PC-3 (cell line): ENCODE measurements around the gene MAK. TPM values are rescaled to one million over a fixed set of nuclear protein-coding genes. Genes with fewer than 3 reads are reported as not detected.
"Not testable (repeated sequence)": the region's sequence is repeated elsewhere in the genome, so short reads cannot be mapped to it uniquely, and the experiment has no call there.

Experiments used
- ATAC-seq: fragments of 200-7000 bp; cut with Tn5 transposase; 2 replicates; pipeline ENCODE4 v1.9.1; 2020; ENCODE audit warnings: mild to moderate bottlenecking, moderate library complexity
- BruUV-seq: library from RNA; stranded (reverse); fragments of 400-500 nt; replicated peaks from 2 replicates; lab custom pipeline; 2021; lab: Mats Ljungman, UMichigan
- CTCF ChIA-PET: fragments of 300-600 bp; sonication (Branson Sonifier 250); formaldehyde crosslinking; loops from one replicate; lab custom pipeline; 2022; ENCODE audit warnings: antibody characterized with exemption; lab: Charles Lee
- POLR2A ChIA-PET: fragments of 300-600 bp; sonication (Branson Sonifier 250); formaldehyde crosslinking; loops from one replicate; lab custom pipeline; 2022; ENCODE audit warnings: antibody characterized with exemption; ENCODE audit not compliant: unreplicated experiment; lab: Charles Lee
- DNase-seq: peaks from one replicate; pipeline ENCODE4 v3.0.0-alpha.2; 2015
- H2AFZ ChIP-seq: fragments of 300-600 bp; sonication (generic); 2 replicates; pipeline ENCODE4 v1.6.0; 2016; ENCODE audit warnings: antibody characterized with exemption, low read length
- H3F3A ChIP-seq: fragments of 300-600 bp; sonication (generic); one replicate; pipeline ENCODE4 v1.6.0; 2017; ENCODE audit warnings: antibody characterized with exemption, low read length, control low read depth, mild to moderate bottlenecking; ENCODE audit not compliant: unreplicated experiment
- H3K27ac ChIP-seq: fragments of 300-600 bp; sonication (generic); 2 replicates; pipeline ENCODE4 v1.5.1; 2016; ENCODE audit warnings: mild to moderate bottlenecking, low read length
- H3K27me3 ChIP-seq: fragments of 300-600 bp; sonication (generic); 2 replicates; pipeline ENCODE4 v1.6.1; 2016; ENCODE audit warnings: low read length, mixed read lengths
- H3K36me3 ChIP-seq: fragments of 300-600 bp; sonication (generic); 2 replicates; pipeline ENCODE4 v1.6.1; 2016; ENCODE audit warnings: low read depth, mixed run types, low read length, mixed read lengths
- H3K4me1 ChIP-seq: fragments of 300-600 bp; sonication (generic); 2 replicates; pipeline ENCODE4 v1.5.1; 2016; ENCODE audit warnings: low read length; ENCODE audit not compliant: insufficient read depth
- H3K4me2 ChIP-seq: fragments of 300-600 bp; sonication (generic); 2 replicates; pipeline ENCODE4 v1.6.0; 2016; ENCODE audit warnings: low read length
- H3K4me3 ChIP-seq: fragments of 300-600 bp; sonication (generic); 2 replicates; pipeline ENCODE4 v1.5.1; 2016; ENCODE audit warnings: mild to moderate bottlenecking, low read length, mixed read lengths
- H3K79me2 ChIP-seq: fragments of 300-600 bp; sonication (generic); 2 replicates; pipeline ENCODE4 v1.6.1; 2017; ENCODE audit warnings: low read length, mixed read lengths
- H3K9ac ChIP-seq: fragments of 300-600 bp; sonication (generic); 2 replicates; pipeline ENCODE4 v1.6.0; 2016; ENCODE audit warnings: mild to moderate bottlenecking, low read length
- H3K9me2 ChIP-seq: fragments of 300-600 bp; sonication (generic); replicated peaks from 2 replicates; pipeline ENCODE4 v1.6.1; 2016; ENCODE audit warnings: mixed run types, low read length, mixed read lengths
- H3K9me3 ChIP-seq: fragments of 300-600 bp; sonication (generic); 2 replicates; pipeline ENCODE4 v1.6.1; 2016; ENCODE audit warnings: low read length, mixed read lengths
- H4K20me1 ChIP-seq: fragments of 300-600 bp; sonication (generic); 2 replicates; pipeline ENCODE4 v1.6.1; 2016; ENCODE audit warnings: low read length, mixed read lengths
- CTCF ChIP-seq: fragments of 300-600 bp; sonication (generic); conservative IDR thresholded peaks from 2 replicates; pipeline ENCODE4 v1.5.1; 2017; ENCODE audit warnings: antibody characterized with exemption, low read depth, mild to moderate bottlenecking, low read length
- EZH2 ChIP-seq: fragments of 300-600 bp; sonication (generic); IDR thresholded peaks from one replicate; pipeline ENCODE4 v1.6.1; 2017; ENCODE audit warnings: antibody characterized with exemption, mild to moderate bottlenecking, low read length; ENCODE audit not compliant: unreplicated experiment
- EZH2phosphoT487 ChIP-seq: fragments of 300-600 bp; sonication (generic); IDR thresholded peaks from 2 replicates; pipeline ENCODE4 v1.6.1; 2018; ENCODE audit warnings: mild to moderate bottlenecking, antibody characterized with exemption, low read length, borderline replicate concordance
- intact Hi-C: fragments of 100-400 bp; cut with micrococcal nuclease; formaldehyde crosslinking; loops from 2 replicates; pipeline ENCODE4 v1.9.0; 2023
- total RNA-seq: library from RNA; depleted of rRNA; stranded (reverse); fragments of >200 nt; gene quantifications from 2 replicates; pipeline ENCODE4 v1.2.3, GENCODE V29; 2014

Gene MAK
- total RNA-seq, 1 experiment from 2014 or later = 0.11 TPM

- POLR2A ChIA-PET = interaction anchor here (0.9 kb wide), 1 partner anchor 487 kb away, joined by 5 read pairs; no protein-coding TSS in a partner anchor
Observed at GRCh38 chr6:10759884-10760329, 78.4 kb downstream of the MAK start.

GRCh38 chr6:10759312-10759839 is 79.0 kb downstream of the MAK start:
- H3K4me1 ChIP-seq = peaks cover 29% of the 10 kb centered on the region
- BruUV-seq = no TSS peak
- ATAC-seq (peak; percentile 71), DNase-seq (peak; percentile 99)
- POLR2A ChIA-PET = interaction anchor here (0.9 kb wide), 1 partner anchor 487 kb away, joined by 5 read pairs; no protein-coding TSS in a partner anchor
- peak overlapping the region; percentile 77 for H3K4me2 ChIP-seq
- TF ChIP-seq EZH2 (no peak), CTCF (peak; percentile 73)
- H3K27me3 ChIP-seq = no peaks in the 10 kb centered on the region
- H3K9me2 ChIP-seq = no peaks in the 10 kb centered on the region
- H3K4me3 ChIP-seq = peak overlapping the region; percentile 47
- H4K20me1 ChIP-seq = no peaks in the 10 kb centered on the region
- peaks cover 31% of the 10 kb centered on the region for H3K79me2 ChIP-seq
- CTCF ChIA-PET = interaction anchor here (0.5 to 0.8 kb wide), 4 partner anchors 24 to 344 kb away, joined by 3 to 14 read pairs (median 4); no protein-coding TSS in a partner anchor
- no peak overlapping the region for H2AFZ ChIP-seq
- intact Hi-C loops = loop anchor here (1.0 kb wide), 4 partner anchors 12 to 65 kb away; partner anchors contain the start of genes C6orf52, PAK1IP1, TMEM14B and TMEM14C
- peak overlapping the region; percentile 7; the same call in 1 of the 2 replicates for H3K9ac ChIP-seq
- peaks cover 5% of the 10 kb centered on the region for H3F3A ChIP-seq
- H3K9me3 ChIP-seq = no peaks in the 10 kb centered on the region
- H3K36me3 ChIP-seq = peaks cover 35% of the 10 kb centered on the region
- H3K27ac ChIP-seq = peak overlapping the region; percentile 76

More at GRCh38 chr6:10759884-10760329, 78.4 kb downstream of the MAK start:
- H3K27ac ChIP-seq = peak overlapping the region; percentile 76
- H3K9me3 ChIP-seq = no peaks in the 10 kb centered on the region
- peak overlapping the region; percentile 7; the same call in 1 of the 2 replicates for H3K9ac ChIP-seq
- peaks cover 29% of the 10 kb centered on the region for H3K4me1 ChIP-seq
- no peaks in the 10 kb centered on the region for H3K27me3 ChIP-seq
- peaks cover 25% of the 10 kb centered on the region for H3K79me2 ChIP-seq
- peak; percentile 95 for DNase-seq
- no TSS peak for BruUV-seq
- H3K9me2 ChIP-seq = no peaks in the 10 kb centered on the region
- TF ChIP-seq CTCF (no peak), EZH2 (no peak), EZH2phosphoT487 (no peak)
- peak overlapping the region; percentile 77 for H3K4me2 ChIP-seq
- intact Hi-C loops = loop anchor here (1.0 kb wide), 4 partner anchors 13 to 66 kb away; partner anchors contain the start of genes C6orf52, PAK1IP1, TMEM14B and TMEM14C
- CTCF ChIA-PET = interaction anchor here (0.5 to 0.8 kb wide), 4 partner anchors 25 to 345 kb away, joined by 3 to 14 read pairs (median 4); no protein-coding TSS in a partner anchor
- peak; percentile 90 for ATAC-seq
- peaks cover 5% of the 10 kb centered on the region for H3F3A ChIP-seq
- peak overlapping the region; percentile 47 for H3K4me3 ChIP-seq
- H2AFZ ChIP-seq = no peak overlapping the region
- H4K20me1 ChIP-seq = no peaks in the 10 kb centered on the region
- peaks cover 35% of the 10 kb centered on the region for H3K36me3 ChIP-seq

- H4K20me1 ChIP-seq = no peaks in the 10 kb centered on the region
- ChIA-PET POLR2A (no interaction called here), CTCF (interaction anchor here (0.7 kb wide), 1 partner anchor 277 kb away, joined by 3 read pairs; no protein-coding TSS in a partner anchor)
- H3K9me3 ChIP-seq = no peaks in the 10 kb centered on the region
- peaks cover 53% of the 10 kb centered on the region for H3K79me2 ChIP-seq
- no peak overlapping the region for H3K4me2 ChIP-seq
- H3K9ac ChIP-seq = no peak overlapping the region
- no peak overlapping the region for H2AFZ ChIP-seq
- ATAC-seq = no peak
- H3K36me3 ChIP-seq = peaks cover 35% of the 10 kb centered on the region
- H3K27me3 ChIP-seq = no peaks in the 10 kb centered on the region
- no peak overlapping the region for H3K4me3 ChIP-seq
- TF ChIP-seq EZH2 (no peak), CTCF (no peak)
- no peak for DNase-seq
- intact Hi-C loops = no loop called here
- no TSS peak for BruUV-seq
- H3K27ac ChIP-seq = no peak overlapping the region
- no peaks in the 10 kb centered on the region for H3K9me2 ChIP-seq
- H3F3A ChIP-seq = peaks cover 5% of the 10 kb centered on the region
- peaks cover 29% of the 10 kb centered on the region for H3K4me1 ChIP-seq
Observed at GRCh38 chr6:10756085-10756484, 82.3 kb downstream of the MAK start.

- H3K4me2 ChIP-seq, H3K4me3 ChIP-seq, H3K27me3 ChIP-seq, DNase-seq, H3K9me3 ChIP-seq, H3K27ac ChIP-seq, H3F3A ChIP-seq, H3K9me2 ChIP-seq, ATAC-seq, BruUV-seq, H3K9ac ChIP-seq, CTCF ChIA-PET, H2AFZ ChIP-seq, intact Hi-C loops, H4K20me1 ChIP-seq: not testable (repeated sequence)
- H3K4me1 ChIP-seq = peaks cover 21% of the 10 kb centered on the region
- H3K79me2 ChIP-seq = peaks cover 81% of the 10 kb centered on the region
- POLR2A ChIA-PET = interaction anchor here (0.5 kb wide), 1 partner anchor 29 kb away, joined by 3 read pairs; the partner anchor contains the start of gene TMEM14C
- peaks cover 21% of the 10 kb centered on the region for H3K36me3 ChIP-seq
Observed at GRCh38 chr6:10751757-10752156, 86.6 kb downstream of the MAK start.
